NCI-H82 (cell line): ENCODE measurements around the gene CERS6.

Experiments used
- DNase-seq: peaks from one replicate; lab custom pipeline; 2025; lab: John Stamatoyannopoulos, UW

The CERS6 gene

GRCh38 chr2:168568476-168569267 lies 112.6 kb downstream of the CERS6 start:
- no peak for DNase-seq

- DNase-seq: no peak
These were observed 115.0 kb downstream of the CERS6 start for GRCh38 chr2:168571061-168571460.

GRCh38 chr2:168573128-168573903 lies 117.2 kb downstream of the CERS6 start:
- no peak for DNase-seq

DNA sequence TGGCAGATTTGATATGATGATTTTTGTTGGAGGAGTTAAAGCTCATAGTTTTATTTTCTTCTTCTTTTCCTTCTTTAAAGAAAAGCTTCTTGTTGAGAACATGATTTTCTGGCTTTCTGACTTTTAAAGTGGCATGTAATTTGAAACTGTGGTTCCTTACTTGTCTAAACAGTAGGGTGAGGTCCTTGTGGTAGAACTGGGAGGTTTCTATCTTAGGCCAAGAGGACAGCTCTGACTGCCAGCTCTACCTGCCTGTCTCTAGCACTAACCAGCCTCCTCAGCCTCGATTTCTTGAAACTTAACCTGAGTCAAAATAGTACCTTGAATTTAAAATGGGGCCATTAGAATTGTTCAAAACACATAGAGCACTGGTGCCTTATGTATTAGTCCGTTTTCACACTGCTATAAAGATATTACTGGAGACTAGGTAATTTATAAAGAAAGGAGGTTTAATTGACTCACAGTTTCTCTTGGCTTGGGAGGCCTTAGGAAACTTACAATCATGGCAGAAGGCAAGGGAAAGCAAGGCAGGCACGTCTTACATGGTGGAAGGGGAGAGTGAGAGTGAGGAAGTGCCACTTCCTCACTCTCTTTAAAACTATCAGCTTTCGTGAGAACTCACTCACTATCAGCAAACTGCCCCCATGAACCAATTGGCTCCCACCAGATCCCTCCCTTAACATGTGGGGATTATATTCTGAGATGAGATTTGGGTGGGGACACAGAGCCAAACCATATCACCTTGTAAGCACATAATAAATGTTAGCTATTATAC lies 119.0 kb downstream of the CERS6 start:
- DNase-seq: no peak

- no peak for DNase-seq
These were observed 121.8 kb downstream of the CERS6 start for GRCh38 chr2:168577885-168578284.

DNA sequence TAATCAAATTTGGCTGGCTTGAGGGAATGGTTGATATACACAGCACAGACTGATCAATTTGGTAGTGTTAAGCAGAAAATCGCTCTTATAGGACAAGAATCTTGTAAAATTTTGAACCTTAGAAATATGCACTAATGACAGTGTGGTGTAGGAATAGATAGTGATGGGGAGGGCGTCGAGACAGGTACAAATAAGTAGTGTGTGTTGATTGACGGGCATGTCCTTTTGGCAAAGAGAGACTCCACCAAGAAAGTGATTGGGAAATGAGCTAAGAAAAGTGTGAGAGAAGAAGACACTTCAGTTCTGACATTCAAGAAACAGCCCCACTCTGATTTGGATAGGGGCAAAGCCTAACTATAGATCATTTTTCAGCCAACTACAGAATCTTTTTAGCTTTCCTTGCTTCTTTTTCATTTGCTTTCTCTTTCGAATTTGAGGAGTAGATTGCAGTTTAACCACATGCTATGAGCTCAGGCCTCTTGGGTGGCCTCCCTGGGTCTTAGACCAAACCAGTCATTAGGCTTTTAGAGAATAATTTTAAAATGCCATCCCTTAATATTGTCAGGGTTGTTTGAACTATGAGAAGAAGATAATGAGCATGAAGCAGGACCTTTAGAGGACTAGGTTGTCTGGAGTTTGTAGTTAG lies 127.1 kb downstream of the CERS6 start:
- no peak for DNase-seq

DNA sequence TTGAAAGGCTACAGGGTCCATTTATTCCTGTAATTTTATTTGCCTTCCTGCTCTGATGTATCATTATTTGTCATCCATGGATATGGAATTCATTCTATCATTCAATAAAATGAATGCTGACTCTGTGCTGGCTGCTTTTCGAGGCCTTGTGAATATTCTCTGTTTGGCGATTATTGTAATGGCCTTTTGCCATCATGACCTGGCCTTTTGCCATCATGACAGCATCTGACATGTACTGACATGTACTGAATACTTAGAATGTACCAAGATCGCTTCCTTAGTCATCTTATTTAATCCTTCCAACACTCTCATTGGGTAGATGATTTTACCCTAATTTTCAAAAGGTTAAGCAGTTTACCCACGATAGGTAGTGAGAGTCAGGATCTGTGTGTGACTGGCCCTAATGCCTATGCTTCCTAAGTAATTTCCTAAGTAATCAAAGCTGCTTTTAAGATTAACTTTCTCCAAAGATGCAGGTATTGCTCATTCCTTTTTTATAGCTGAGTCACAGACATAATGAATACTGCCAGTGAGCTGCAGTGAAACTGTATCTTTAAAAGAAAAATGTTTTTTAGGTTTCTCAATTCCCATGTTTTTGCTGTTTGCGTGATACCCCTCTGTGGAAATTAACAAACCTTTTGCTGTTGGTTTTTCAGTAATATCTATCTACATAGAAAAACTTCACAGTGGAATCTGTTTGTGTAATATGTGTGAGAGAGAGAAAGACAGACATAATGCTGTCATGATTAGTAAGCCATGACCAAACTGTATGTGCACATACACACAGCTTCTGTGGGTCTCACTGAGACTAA lies 127.8 kb downstream of the CERS6 start:
- DNase-seq: peak; percentile 36

- no peak for DNase-seq
These were observed 128.8 kb downstream of the CERS6 start for GRCh38 chr2:168584911-168585310.

DNA sequence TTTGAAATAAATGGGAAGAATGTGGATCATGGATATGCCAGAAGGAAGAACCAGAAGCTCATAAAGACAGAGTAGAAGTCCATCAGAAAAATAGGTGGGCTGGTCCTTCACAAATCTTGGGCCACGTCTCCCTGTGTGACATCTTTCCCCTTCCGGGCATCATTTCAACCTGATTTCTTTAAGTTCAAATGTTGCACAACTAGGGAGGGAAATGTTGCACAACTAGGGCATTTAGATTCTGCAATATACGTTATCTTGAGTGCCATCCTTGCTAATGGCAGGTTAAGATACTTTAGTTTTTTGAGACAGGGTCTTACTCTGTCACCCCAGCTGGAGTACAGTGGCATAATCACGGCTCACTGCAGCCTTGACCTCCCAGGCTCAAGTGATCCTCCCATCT lies 129.6 kb downstream of the CERS6 start:
- DNase-seq: no peak

GRCh38 chr2:168587307-168587706 lies 131.2 kb downstream of the CERS6 start:
- no peak for DNase-seq

- no peak for DNase-seq
These were observed 133.5 kb downstream of the CERS6 start for GRCh38 chr2:168589236-168590211.

DNA sequence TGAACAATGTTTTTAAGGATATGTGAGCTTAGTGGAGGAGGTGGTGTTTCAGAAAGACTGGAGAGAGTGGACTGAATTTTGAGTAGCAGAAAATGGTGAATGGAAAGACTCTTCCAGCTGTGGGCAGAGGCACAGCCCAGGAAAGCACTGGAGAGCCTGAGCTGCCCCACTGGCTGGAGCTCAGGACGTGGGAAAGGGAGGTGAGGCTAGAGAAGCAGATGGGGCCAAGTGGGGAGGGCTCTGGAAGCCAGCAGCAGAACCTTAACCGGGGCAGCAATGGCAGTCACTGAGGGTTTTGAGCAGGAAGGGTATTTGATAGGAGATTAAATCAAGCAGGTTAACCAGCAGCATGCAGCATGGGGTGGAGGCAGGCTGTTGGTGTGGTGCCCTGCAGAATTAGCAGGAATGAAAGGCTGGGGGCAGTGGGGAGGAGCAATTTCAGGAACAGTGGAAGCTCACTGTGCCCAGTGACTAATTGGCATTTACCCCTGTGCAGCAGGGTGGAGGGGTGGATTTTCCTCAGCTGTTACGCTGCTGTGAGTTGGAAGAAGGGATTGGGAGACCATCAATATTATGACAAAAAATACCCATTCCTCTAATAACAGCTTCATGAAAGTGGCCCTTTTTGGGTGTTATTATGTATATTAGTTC lies 136.2 kb downstream of the CERS6 start:
- peak; percentile 75 for DNase-seq

DNA sequence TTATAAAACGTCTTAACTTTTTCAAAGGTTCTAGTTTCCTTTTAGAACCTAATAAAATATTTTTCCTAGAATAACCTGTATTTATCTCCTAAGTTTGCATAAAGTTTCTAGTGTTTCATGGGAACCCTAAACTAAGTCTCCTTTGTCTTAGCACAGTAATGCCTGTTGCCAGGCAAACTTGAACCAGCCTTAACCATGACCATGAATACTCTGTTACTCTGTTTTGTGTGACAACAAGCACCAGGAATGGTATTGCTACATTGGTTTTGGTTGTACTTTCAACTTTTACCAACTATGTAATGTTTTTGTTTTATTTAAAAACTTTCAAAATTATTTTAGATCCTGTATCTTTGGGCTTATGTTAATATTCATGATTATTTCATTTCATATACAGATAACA lies 137.6 kb downstream of the CERS6 start:
- DNase-seq: no peak

DNA sequence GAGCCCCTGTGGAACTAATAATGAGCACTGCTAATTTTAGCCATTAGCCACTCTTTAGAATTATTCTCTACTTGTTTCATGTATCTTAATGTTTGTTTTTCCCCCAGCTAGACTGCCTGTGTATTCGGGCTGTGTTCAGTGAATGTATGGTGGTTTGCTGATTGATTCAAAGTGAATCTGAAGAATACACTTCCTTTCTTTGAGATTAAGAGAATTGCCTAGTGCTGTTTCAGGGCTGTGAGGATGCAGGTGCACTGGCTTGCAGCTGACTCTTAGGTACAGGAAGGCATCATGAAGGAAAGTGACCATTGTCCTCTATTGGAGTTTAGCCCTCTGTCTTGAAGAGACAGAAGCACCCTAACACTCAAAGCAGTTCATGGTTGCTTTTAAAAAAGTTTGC lies 138.7 kb downstream of the CERS6 start:
- no peak for DNase-seq

DNA sequence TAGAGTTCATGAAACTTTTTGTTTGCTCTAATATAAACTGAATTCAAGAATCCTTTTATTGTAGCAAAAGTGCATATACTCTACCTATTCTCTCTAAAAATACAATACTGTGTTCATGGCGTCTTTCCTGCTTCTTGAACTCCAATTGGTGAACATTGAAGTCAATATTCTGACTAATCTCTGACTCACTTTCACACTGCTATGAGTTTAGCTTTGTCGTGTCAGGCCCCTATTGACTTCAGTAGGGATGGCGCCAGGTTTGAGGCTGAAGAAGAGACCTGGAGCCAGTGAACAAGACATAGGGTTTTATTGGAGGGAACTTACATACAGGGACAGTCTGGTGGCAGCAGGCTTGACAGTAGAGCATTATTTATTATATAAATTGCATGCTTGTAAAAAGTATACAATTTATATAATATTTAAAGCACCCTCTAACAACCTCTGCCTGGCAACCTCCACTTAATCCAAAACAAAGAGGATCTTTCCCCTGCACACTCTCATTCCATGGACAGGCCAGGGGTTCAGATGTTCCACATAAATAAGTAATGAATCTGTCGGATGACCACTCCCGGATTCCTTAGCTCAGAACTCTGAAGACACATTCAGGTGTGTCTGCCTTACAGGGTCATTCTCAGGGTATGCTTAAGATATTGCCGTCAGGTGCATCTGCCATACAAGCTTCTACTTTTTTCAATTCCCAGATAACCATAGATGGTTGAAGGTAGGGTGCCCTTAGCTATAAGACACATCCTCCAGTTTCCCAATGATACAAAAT lies 141.0 kb downstream of the CERS6 start:
- no peak for DNase-seq

DNA sequence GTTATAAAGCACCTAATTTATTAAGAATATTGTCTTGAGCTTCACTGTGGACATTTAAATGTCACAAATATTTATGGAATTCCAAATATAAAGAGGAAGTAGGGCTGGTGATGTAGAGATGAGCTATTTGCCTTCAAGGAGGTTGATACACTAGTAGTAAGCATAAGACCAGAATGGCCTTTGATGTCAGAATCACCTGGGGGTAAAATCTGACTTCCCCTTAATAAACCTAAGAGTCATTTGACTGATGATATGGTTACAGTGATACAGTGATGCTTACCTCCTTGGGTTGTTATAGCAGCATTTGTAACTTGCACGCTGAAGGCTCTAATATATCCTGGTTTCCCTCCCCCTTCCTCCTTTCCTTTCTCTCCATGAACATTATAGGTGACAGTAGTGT lies 143.7 kb downstream of the CERS6 start:
- DNase-seq: no peak

DNA sequence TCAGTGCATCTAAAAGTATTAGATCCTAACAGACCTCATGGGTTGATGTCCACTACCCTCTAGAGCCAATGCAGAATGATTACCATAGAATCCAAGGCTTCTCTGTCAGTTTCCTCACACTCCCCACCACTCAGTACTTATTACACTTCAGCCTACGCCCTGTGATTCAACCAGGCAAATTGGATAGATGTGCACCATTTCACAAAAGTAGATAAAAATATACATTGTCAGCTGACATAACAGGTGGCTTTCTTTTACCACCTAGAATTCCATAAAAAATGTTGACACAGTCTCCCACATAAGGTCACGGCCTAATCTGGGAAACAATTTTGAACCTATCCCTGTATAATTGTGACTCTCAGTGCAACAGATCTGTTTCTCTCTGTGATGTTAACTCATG lies 144.9 kb downstream of the CERS6 start:
- no peak for DNase-seq

DNA sequence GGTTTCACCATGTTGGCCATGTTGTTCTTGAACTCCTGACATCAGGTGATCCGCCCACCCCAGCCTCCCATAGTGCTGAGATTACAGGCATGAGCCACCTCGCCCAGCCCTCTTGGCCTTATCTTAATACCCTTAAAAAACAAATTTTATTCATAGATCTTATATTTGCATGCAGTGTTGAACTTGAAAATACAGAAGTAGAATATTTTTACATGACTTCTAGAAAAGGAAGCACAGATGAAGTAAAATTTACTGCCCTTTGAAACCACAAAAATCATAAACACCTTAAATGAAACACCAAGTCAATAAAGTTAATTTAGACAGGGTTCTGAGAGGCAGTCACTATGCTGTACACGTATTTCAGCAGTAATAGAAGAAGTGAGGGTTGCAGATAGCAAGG lies 145.7 kb downstream of the CERS6 start:
- DNase-seq: no peak

DNA sequence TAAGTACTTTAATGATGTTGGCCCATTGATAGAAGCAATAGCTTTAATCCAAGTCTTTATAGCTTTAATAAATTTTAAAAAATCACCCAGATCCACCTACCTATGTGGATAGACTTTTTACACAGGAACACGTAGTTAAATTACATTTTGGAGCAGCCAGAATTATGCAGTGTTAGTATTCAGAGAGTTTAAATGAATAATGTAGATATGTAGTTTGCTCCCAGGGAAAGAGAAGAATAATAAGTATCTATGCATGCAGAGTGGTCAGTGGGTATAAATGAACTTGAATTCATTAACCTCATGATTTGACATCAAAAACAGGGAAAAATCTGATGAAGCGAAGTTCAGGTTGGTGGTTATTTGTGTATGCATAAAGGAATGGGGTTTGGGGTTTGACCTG lies 146.3 kb downstream of the CERS6 start:
- DNase-seq: no peak
